ENCODE data around the gene ADGRD2.

Gene ADGRD2

GRCh38 chr9:124485201-124485600 is 35.0 kb downstream of the ADGRD2 start:
- H3K36me3 ChIP-seq (ENCODE audit: control insufficient read depth, low read depth, low read length) = no peaks in the 10 kb centered on the region
- H3K27me3 ChIP-seq (ENCODE audit: control insufficient read depth, insufficient read depth, low read length) = peaks cover 18% of the 10 kb centered on the region
- H3K9ac ChIP-seq (ENCODE audit: low read length) = no peak overlapping the region
- no peaks in the 10 kb centered on the region for H3K9me3 ChIP-seq (ENCODE audit: control insufficient read depth, low read depth, low read length)
- peaks cover 12% of the 10 kb centered on the region for H3K4me1 ChIP-seq (ENCODE audit: control insufficient read depth, low read depth, low read length)
- no peak overlapping the region for H3K4me3 ChIP-seq (ENCODE audit: low read length)
- H3K27ac ChIP-seq (ENCODE audit: low read length) = no peak overlapping the region

GRCh38 chr9:124485936-124486335 is 35.7 kb downstream of the ADGRD2 start:
- Histone ChIP-seq H3K27me3 (ENCODE audit: control insufficient read depth, insufficient read depth, low read length) (peaks cover 15% of the 10 kb centered on the region), H3K27ac (ENCODE audit: low read length) (no peak overlapping the region), H3K36me3 (ENCODE audit: control insufficient read depth, low read depth, low read length) (no peaks in the 10 kb centered on the region), H3K4me3 (ENCODE audit: low read length) (no peak overlapping the region), H3K9me3 (ENCODE audit: control insufficient read depth, low read depth, low read length) (no peaks in the 10 kb centered on the region), H3K4me1 (ENCODE audit: control insufficient read depth, low read depth, low read length) (peaks cover 10% of the 10 kb centered on the region), H3K9ac (ENCODE audit: low read length) (no peak overlapping the region)

GRCh38 chr9:124486778-124487259 is 36.6 kb downstream of the ADGRD2 start:
- no peak overlapping the region for H3K27ac ChIP-seq (ENCODE audit: low read length)
- H3K4me3 ChIP-seq (ENCODE audit: low read length) = no peak overlapping the region
- H3K9me3 ChIP-seq (ENCODE audit: control insufficient read depth, low read depth, low read length) = no peaks in the 10 kb centered on the region
- H3K27me3 ChIP-seq (ENCODE audit: control insufficient read depth, insufficient read depth, low read length) = peaks cover 10% of the 10 kb centered on the region
- H3K36me3 ChIP-seq (ENCODE audit: control insufficient read depth, low read depth, low read length) = no peaks in the 10 kb centered on the region
- H3K4me1 ChIP-seq (ENCODE audit: control insufficient read depth, low read depth, low read length) = peaks cover 9% of the 10 kb centered on the region
- no peak overlapping the region for H3K9ac ChIP-seq (ENCODE audit: low read length)

GRCh38 chr9:124487260-124488182 is 37.3 kb downstream of the ADGRD2 start:
- peaks cover 5% of the 10 kb centered on the region for H3K27me3 ChIP-seq (ENCODE audit: control insufficient read depth, insufficient read depth, low read length)
- no peak overlapping the region for H3K9ac ChIP-seq (ENCODE audit: low read length)
- no peak overlapping the region for H3K4me3 ChIP-seq (ENCODE audit: low read length)
- peaks cover 5% of the 10 kb centered on the region for H3K4me1 ChIP-seq (ENCODE audit: control insufficient read depth, low read depth, low read length)
- no peak overlapping the region for H3K27ac ChIP-seq (ENCODE audit: low read length)
- H3K9me3 ChIP-seq (ENCODE audit: control insufficient read depth, low read depth, low read length) = no peaks in the 10 kb centered on the region
- no peaks in the 10 kb centered on the region for H3K36me3 ChIP-seq (ENCODE audit: control insufficient read depth, low read depth, low read length)

GRCh38 chr9:124488641-124489210 is 38.5 kb downstream of the ADGRD2 start:
- Histone ChIP-seq H3K27me3 (ENCODE audit: control insufficient read depth, insufficient read depth, low read length) (peaks cover 5% of the 10 kb centered on the region), H3K36me3 (ENCODE audit: control insufficient read depth, low read depth, low read length) (no peaks in the 10 kb centered on the region), H3K4me3 (ENCODE audit: low read length) (no peak overlapping the region), H3K27ac (ENCODE audit: low read length) (no peak overlapping the region), H3K9me3 (ENCODE audit: control insufficient read depth, low read depth, low read length) (no peaks in the 10 kb centered on the region), H3K9ac (ENCODE audit: low read length) (no peak overlapping the region), H3K4me1 (ENCODE audit: control insufficient read depth, low read depth, low read length) (peaks cover 5% of the 10 kb centered on the region)

- H3K9ac ChIP-seq (ENCODE audit: low read length) = no peak overlapping the region
- peaks cover 5% of the 10 kb centered on the region for H3K27me3 ChIP-seq (ENCODE audit: control insufficient read depth, insufficient read depth, low read length)
- H3K4me3 ChIP-seq (ENCODE audit: low read length) = no peak overlapping the region
- H3K9me3 ChIP-seq (ENCODE audit: control insufficient read depth, low read depth, low read length) = no peaks in the 10 kb centered on the region
- no peaks in the 10 kb centered on the region for H3K36me3 ChIP-seq (ENCODE audit: control insufficient read depth, low read depth, low read length)
- H3K4me1 ChIP-seq (ENCODE audit: control insufficient read depth, low read depth, low read length) = peaks cover 5% of the 10 kb centered on the region
- no peak overlapping the region for H3K27ac ChIP-seq (ENCODE audit: low read length)
Measured at GRCh38 chr9:124489222-124489621, 39.0 kb downstream of the ADGRD2 start.

- Histone ChIP-seq H3K4me3 (ENCODE audit: low read length) (no peak overlapping the region), H3K9ac (ENCODE audit: low read length) (no peak overlapping the region), H3K27me3 (ENCODE audit: control insufficient read depth, insufficient read depth, low read length) (peaks cover 5% of the 10 kb centered on the region)
Measured at GRCh38 chr9:124490004-124490403, 39.8 kb downstream of the ADGRD2 start.

GRCh38 chr9:124491049-124491975 is 41.1 kb downstream of the ADGRD2 start:
- Histone ChIP-seq H3K9ac (ENCODE audit: low read length) (no peak overlapping the region), H3K4me1 (ENCODE audit: control insufficient read depth, low read depth, low read length) (peaks cover 5% of the 10 kb centered on the region), H3K27me3 (ENCODE audit: control insufficient read depth, insufficient read depth, low read length) (peaks cover 5% of the 10 kb centered on the region), H3K27ac (ENCODE audit: low read length) (no peak overlapping the region), H3K4me3 (ENCODE audit: low read length) (no peak overlapping the region), H3K36me3 (ENCODE audit: control insufficient read depth, low read depth, low read length) (no peaks in the 10 kb centered on the region), H3K9me3 (ENCODE audit: control insufficient read depth, low read depth, low read length) (no peaks in the 10 kb centered on the region)

More at GRCh38 chr9:124490004-124490403, 39.8 kb downstream of the ADGRD2 start:
- H3K27ac ChIP-seq (ENCODE audit: low read length) = no peak overlapping the region
- H3K9me3 ChIP-seq (ENCODE audit: control insufficient read depth, low read depth, low read length) = no peaks in the 10 kb centered on the region
- H3K4me1 ChIP-seq (ENCODE audit: control insufficient read depth, low read depth, low read length) = peaks cover 5% of the 10 kb centered on the region
- H3K36me3 ChIP-seq (ENCODE audit: control insufficient read depth, low read depth, low read length) = no peaks in the 10 kb centered on the region

- Histone ChIP-seq H3K4me3 (ENCODE audit: low read length) (no peak overlapping the region), H3K9ac (ENCODE audit: low read length) (no peak overlapping the region), H3K36me3 (ENCODE audit: control insufficient read depth, low read depth, low read length) (no peaks in the 10 kb centered on the region), H3K4me1 (ENCODE audit: control insufficient read depth, low read depth, low read length) (no peaks in the 10 kb centered on the region), H3K27ac (ENCODE audit: low read length) (no peak overlapping the region), H3K27me3 (ENCODE audit: control insufficient read depth, insufficient read depth, low read length) (no peaks in the 10 kb centered on the region), H3K9me3 (ENCODE audit: control insufficient read depth, low read depth, low read length) (no peaks in the 10 kb centered on the region)
Measured at GRCh38 chr9:124492818-124493217, 42.6 kb downstream of the ADGRD2 start.

GRCh38 chr9:124493218-124493617 is 43.0 kb downstream of the ADGRD2 start:
- Histone ChIP-seq H3K27ac (ENCODE audit: low read length) (no peak overlapping the region), H3K4me3 (ENCODE audit: low read length) (no peak overlapping the region), H3K36me3 (ENCODE audit: control insufficient read depth, low read depth, low read length) (no peaks in the 10 kb centered on the region), H3K9me3 (ENCODE audit: control insufficient read depth, low read depth, low read length) (no peaks in the 10 kb centered on the region), H3K4me1 (ENCODE audit: control insufficient read depth, low read depth, low read length) (no peaks in the 10 kb centered on the region), H3K9ac (ENCODE audit: low read length) (no peak overlapping the region), H3K27me3 (ENCODE audit: control insufficient read depth, insufficient read depth, low read length) (no peaks in the 10 kb centered on the region)

All from iPS-18a (cell line).